RWPE1 (cell line): ENCODE results near the gene MBD4.

Source experiments
- CTCF ChIA-PET: fragments of 350-600 bp; sonication (Branson Sonifier 250); formaldehyde crosslinking; extraction: SDS; loops from one replicate; lab custom pipeline; 2021; lab: Yijun Ruan, JAX
- POLR2A ChIA-PET: fragments of 400-600 bp; formaldehyde crosslinking; extraction: SDS; loops from one replicate; lab custom pipeline; 2020; ENCODE audit warnings: antibody characterized with exemption; ENCODE audit not compliant: low non-redundant PET; lab: Yijun Ruan, JAX
- DNase-seq: peaks from one replicate; pipeline ENCODE4 v3.0.0; 2012; ENCODE audit warnings: low spot score
- H3K27ac ChIP-seq: fragments of 450-650 bp; 2 replicates; pipeline ENCODE4 v1.5.1; 2017
- TF ChIP-seq, protein P1 (sequence below): fragments of 450-650 bp; conservative IDR thresholded peaks from 2 replicates; pipeline ENCODE4 v1.5.1; 2017; ENCODE audit warnings: low read depth, mild to moderate bottlenecking

MBD4 gene

DNA sequence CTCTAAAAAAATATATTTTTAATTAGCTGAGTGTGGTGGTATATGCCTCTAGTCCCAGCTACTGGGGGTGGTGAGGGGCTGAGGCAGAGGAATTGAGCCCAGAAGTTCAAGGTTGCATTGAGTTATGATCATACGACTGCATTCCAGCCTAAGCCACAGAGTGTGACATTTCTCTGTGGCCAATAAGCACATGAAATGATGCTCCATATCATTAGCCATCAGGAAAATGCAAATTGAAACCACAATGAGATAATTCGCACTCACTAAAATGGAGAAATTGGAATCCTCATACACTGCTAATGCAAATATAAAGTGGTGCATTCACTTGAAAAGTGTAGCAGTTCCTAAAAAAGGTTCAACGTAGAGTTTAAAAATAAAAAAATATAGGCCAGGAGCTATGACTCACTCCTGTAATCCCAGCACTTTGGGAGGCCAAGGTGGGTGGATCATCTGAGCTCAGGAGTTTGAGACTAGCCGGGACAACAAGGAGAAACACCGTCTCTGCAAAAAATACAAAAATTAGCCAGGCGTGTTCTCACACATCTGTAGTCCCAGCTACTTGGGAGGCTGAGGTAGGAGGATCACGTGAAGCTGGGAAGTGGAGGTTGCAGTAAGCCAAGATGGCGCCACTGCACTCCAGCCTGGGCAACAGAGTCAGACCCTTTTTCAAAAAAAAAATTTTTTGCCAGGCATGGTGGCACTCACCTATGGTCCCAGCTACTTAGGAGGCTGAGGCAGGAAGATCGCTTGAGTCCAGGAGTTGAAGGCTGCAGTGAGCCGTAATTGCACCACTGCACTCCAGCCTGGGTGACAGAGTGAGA lies 35.4 kb upstream of the MBD4 start:
- no peak overlapping the region for H3K27ac ChIP-seq
- ChIA-PET CTCF (no interaction called here), POLR2A (no interaction called here)
- no peak for DNase-seq
- TF ChIP-seq, protein P1, sequence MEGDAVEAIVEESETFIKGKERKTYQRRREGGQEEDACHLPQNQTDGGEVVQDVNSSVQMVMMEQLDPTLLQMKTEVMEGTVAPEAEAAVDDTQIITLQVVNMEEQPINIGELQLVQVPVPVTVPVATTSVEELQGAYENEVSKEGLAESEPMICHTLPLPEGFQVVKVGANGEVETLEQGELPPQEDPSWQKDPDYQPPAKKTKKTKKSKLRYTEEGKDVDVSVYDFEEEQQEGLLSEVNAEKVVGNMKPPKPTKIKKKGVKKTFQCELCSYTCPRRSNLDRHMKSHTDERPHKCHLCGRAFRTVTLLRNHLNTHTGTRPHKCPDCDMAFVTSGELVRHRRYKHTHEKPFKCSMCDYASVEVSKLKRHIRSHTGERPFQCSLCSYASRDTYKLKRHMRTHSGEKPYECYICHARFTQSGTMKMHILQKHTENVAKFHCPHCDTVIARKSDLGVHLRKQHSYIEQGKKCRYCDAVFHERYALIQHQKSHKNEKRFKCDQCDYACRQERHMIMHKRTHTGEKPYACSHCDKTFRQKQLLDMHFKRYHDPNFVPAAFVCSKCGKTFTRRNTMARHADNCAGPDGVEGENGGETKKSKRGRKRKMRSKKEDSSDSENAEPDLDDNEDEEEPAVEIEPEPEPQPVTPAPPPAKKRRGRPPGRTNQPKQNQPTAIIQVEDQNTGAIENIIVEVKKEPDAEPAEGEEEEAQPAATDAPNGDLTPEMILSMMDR: no peak

DNA sequence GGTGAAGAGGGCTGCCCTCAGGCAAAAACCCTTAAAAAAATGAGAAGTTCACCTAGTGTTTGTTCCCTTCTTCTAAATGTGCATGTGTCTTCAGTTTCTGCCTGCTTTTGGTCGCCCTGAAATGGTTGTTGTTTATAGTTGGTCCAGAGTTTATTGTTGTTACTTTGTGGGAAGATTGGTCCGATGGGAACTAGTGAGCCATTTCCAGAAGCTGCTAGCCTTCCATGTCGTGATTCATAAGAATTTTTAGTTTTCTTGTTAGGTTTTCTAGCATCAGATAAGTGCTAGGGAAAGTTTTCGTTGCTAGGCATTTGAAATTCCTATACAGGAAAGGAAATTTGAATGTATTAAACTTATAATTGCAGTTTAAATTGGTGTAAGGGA lies 34.0 kb upstream of the MBD4 start:
- H3K27ac ChIP-seq: no peak overlapping the region
- DNase-seq: no peak
- CTCF ChIA-PET: no interaction called here
- TF ChIP-seq, protein P1: no peak
- POLR2A ChIA-PET: no interaction called here

DNA sequence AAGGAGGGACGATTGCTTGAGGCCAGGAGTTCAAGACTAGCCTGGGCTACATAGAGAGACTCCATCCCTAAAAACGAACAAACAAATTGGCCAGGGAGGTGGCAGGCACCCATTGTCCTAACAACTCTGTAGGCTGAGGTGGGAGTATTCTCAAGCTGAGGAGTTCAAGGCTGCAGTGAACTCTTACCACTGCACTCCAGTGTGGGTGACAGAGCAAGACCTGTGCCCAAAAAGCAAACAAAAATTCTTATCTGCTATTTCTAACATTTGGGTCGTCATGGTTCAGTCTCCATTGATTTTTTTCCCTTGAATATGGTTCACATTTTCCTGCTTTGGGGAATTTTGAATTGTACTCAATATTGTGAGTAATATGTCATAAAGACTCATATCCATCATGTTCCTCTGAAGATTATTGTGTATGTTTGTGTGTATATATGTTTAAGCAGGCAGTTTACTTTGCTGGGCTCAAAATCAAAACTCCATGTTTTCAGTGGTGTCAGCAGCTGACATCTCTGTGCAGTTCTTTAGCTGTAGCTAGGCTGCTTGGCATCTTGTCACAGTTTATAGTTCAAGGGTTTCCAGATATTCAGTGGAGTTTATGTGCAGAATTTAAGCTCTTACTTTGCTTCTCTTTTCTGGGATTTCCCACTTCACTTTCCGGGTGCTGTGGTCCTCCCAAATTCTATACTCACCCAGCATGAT lies 33.5 kb upstream of the MBD4 start:
- no peak overlapping the region for H3K27ac ChIP-seq
- TF ChIP-seq, protein P1: no peak
- no peak for DNase-seq
- ChIA-PET POLR2A (no interaction called here), CTCF (no interaction called here)

DNA sequence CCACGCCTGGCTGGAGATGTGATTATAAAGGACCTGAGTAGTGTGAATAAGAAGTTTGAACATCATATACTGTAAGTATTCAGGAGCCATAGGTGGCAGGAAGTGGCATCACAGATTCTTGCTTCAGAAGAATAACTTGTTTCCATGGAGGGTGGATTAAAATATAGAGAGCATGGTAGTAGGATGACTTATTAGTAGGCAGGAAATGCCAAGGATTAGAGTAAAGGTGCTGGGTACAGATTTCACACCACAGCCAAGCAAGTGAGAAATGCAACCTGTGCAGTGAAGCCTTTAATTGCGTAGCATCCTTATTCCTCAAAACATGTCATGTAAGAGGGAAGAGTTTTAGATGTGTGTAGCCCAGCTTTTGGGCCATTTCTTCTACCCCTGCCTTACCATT lies 31.1 kb upstream of the MBD4 start:
- POLR2A ChIA-PET: no interaction called here
- TF ChIP-seq, protein P1: no peak
- CTCF ChIA-PET: no interaction called here
- no peak overlapping the region for H3K27ac ChIP-seq
- no peak for DNase-seq

DNA sequence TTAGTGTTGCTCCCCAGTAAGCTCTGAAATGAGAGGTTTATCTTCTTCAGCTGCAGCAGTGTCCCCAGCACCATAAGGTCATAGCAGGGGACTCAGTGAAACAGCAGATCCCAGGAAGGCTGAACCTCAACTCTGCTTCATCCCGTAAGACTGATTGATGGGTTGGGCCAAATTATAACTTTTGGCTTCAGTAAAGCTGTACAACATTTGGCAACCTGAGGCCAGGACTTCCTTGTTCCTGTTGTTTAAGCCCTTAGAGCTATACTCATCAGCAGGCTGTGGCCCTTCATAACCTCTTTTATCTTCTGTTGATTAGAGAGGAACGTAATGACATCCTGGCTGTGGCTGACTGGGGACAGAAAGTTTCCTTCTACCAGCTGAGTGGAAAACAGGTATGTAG lies 29.3 kb upstream of the MBD4 start:
- DNase-seq: no peak
- no peak overlapping the region for H3K27ac ChIP-seq
- TF ChIP-seq, protein P1: no peak
- CTCF ChIA-PET: no interaction called here
- POLR2A ChIA-PET: no interaction called here

DNA sequence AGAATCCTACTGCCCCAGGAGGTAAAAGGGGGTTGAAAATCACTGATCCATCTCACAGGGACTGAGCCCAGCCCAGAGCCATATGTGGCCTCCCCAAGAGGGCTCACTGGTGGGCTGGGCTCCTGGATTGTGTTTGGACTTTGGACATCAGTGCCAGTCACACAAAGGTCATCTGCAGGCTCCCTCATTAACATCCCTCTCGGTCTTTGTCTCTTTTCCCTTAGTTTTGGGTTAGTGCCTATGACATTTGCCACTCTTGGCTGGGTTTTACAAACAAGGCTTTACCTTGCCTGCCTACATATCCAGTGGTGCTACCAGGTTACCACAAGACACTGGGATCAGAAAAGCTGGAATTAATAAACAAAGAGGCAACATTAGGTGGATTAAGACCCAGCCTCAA lies 28.2 kb upstream of the MBD4 start:
- ChIA-PET CTCF (no interaction called here), POLR2A (no interaction called here)
- H3K27ac ChIP-seq: no peak overlapping the region
- DNase-seq: no peak
- TF ChIP-seq, protein P1: no peak
